Measurements from ENCODE around the gene NOS1AP.

The NOS1AP gene

DNA sequence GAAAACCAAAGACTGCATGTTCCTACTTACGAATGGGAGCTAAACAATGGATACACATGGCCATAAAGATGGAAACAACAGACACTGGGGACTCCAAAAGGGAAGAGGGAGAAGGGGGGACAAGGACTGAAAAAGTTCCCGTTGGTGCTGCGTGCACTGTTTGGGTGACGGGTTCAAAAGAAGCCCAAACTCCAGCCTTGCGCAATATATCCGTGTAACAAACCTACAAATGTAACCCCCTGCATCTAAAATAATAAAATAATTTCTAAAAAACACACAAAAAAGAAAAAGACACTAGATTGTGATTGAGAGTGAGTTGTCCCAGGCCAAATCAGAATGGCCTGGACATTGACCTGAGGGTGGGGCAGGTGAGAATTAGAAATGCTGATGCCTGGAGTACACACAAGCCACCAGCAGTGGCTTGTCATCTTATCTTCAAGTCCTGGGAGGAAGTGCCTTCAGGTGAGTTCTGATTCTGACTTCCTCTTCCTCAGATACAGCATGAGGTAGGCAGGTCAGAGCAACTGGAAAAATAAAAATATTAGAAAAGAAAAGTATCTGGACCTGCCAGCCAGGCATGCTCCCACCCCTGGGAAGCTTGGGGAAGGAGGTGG, 252.4 kb downstream of the NOS1AP start:
- POLR2A ChIA-PET: no interaction called here
- TF ChIP-seq, protein P1, sequence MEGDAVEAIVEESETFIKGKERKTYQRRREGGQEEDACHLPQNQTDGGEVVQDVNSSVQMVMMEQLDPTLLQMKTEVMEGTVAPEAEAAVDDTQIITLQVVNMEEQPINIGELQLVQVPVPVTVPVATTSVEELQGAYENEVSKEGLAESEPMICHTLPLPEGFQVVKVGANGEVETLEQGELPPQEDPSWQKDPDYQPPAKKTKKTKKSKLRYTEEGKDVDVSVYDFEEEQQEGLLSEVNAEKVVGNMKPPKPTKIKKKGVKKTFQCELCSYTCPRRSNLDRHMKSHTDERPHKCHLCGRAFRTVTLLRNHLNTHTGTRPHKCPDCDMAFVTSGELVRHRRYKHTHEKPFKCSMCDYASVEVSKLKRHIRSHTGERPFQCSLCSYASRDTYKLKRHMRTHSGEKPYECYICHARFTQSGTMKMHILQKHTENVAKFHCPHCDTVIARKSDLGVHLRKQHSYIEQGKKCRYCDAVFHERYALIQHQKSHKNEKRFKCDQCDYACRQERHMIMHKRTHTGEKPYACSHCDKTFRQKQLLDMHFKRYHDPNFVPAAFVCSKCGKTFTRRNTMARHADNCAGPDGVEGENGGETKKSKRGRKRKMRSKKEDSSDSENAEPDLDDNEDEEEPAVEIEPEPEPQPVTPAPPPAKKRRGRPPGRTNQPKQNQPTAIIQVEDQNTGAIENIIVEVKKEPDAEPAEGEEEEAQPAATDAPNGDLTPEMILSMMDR (IDR thresholded peaks at IDR 0.05; ENCODE audit: control extremely low read depth, extremely low read depth, low read depth, missing control alignments): no peak
- CTCF ChIA-PET: no interaction called here
- no peak for DNase-seq (ENCODE audit: extremely low spot score)

DNA sequence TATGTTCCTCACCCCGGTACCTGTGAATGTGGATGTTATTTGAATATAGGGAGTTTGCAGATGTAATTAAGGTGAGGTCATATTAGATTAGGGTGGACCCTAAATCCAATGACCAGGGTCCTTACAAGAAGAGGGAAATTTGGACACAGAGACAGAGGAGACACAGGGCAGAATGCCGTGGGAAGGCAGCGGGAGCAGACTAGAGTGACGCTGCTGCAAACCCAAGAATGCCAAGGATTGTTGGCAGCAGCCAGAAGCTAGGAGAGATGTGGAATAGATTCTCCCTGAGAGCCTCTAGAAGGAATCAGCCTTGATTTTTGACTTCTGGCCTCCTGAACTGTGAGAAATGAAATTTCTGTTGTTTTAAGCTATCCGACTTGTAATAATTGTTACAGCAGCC, 253.5 kb downstream of the NOS1AP start:
- POLR2A ChIA-PET: no interaction called here
- CTCF ChIA-PET: no interaction called here
- no peak for DNase-seq (ENCODE audit: extremely low spot score)
- TF ChIP-seq, protein P1 (IDR thresholded peaks at IDR 0.05; ENCODE audit: control extremely low read depth, extremely low read depth, low read depth, missing control alignments): no peak

DNA sequence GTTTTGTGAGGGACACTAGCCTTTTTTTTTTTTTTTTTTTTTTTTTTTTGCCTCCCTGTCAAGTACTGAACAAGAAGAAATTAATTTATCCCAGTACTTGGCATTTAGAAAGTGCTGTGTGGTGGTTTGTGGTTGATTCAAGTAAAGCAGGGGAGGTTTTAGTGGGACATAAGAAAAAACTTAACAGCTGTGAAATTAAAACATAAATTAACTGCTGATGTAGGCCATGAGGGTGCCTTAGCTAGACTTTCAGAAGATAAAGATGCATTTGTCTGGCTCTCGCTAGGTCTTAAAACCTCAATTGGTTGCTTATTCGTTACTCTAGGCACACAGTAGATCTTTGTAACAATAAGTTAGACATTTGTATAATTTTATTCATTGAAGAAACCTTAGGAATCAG, 254.9 kb downstream of the NOS1AP start:
- DNase-seq (ENCODE audit: extremely low spot score): no peak
- ChIA-PET CTCF (no interaction called here), POLR2A (no interaction called here)
- TF ChIP-seq, protein P1 (IDR thresholded peaks at IDR 0.05; ENCODE audit: control extremely low read depth, extremely low read depth, low read depth, missing control alignments): no peak

DNA sequence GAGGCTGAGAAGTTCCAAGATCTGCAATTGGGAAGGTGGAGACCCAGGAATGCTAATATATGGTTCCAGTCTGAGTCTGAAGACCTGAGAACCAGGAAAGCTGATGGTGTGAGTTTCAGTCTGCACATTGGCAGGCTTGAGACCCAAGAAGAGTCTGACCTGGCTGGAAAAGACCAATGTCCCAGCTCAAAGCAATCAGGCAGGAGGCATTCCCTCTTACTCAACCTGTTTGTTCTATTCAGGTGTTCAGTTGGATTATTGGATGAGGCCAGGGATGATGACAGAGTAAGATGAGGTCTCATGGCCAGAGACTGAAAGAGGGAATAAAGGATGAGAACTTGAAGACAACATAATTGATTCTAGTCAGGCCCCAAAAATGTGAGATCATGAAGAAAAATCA, 257.1 kb downstream of the NOS1AP start:
- ChIA-PET CTCF (interaction anchor here (1.6 kb wide), 1 partner anchor 12 kb away, joined by 3 read pairs; no protein-coding TSS in a partner anchor), POLR2A (no interaction called here)
- DNase-seq (ENCODE audit: extremely low spot score): no peak
- TF ChIP-seq, protein P1 (IDR thresholded peaks at IDR 0.05; ENCODE audit: control extremely low read depth, extremely low read depth, low read depth, missing control alignments): no peak

DNA sequence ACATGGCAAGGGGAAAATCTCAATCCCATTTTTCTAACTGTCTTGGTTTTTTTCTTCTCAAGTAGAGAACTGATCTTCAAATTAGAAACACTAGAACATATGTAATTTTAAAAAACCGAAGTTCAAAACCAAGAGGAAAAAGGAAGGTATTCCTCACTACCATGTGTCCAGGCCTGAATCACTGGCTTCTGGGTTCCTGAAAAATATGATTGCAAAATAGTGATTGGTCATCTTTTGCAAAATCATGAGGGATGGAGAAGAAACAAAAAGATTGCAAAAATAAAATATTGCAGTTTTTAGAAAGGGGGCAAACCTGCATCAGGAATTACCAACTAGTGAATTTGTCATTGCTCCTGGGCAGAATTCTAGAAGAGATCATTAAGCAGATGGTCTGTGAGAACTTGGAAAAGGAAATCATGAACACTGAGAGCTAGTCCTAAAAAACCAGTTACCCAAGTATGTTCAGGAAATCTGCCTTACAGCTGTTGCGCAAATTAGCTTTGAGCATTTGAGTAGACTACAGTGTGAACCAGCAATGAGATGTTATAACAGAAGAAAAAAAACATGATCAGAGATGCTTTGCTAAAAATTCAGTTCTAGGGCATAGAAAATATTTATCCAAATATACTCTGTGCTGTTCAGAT, 257.8 kb downstream of the NOS1AP start:
- no peak for DNase-seq (ENCODE audit: extremely low spot score)
- ChIA-PET CTCF (interaction anchor here (1.0 to 1.6 kb wide), 2 partner anchors 11 to 48 kb away, joined by 3 read pairs; no protein-coding TSS in a partner anchor), POLR2A (no interaction called here)
- TF ChIP-seq, protein P1 (IDR thresholded peaks at IDR 0.05; ENCODE audit: control extremely low read depth, extremely low read depth, low read depth, missing control alignments): no peak

DNA sequence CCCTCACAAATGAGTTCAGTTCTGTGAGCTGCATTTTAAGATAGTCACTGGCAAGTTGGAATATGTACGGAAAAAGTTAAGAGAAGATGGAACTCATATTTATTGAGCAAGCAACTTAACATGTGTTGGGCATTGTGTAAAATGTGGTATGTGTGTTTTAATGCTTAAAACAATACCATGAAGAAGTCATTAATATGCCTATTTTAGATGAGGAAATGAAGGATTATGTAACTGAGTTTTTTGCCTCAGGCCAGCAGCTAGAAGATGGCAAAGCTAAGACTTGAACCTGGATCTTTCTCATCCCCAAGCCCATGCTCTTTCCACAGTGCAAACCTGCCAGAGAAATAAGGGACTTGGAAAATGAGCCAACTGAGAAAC, 258.3 kb downstream of the NOS1AP start:
- DNase-seq (ENCODE audit: extremely low spot score): no peak
- ChIA-PET CTCF (interaction anchor here (1.0 to 1.6 kb wide), 2 partner anchors 10 to 48 kb away, joined by 3 read pairs; no protein-coding TSS in a partner anchor), POLR2A (no interaction called here)
- TF ChIP-seq, protein P1 (IDR thresholded peaks at IDR 0.05; ENCODE audit: control extremely low read depth, extremely low read depth, low read depth, missing control alignments): no peak
